SK-N-SH treated with all-trans-retinoic acid at 6 μM for 48 hours (cell line): ENCODE data around the gene FETUB.
A peak's percentile ranks its signal among the peaks of the same experiment; 100 is the strongest.

Experiments used
- ATAC-seq: fragments of 200-7000 bp; cut with Tn5 transposase; 3 replicates; pipeline ENCODE4 v1.9.1; 2020; ENCODE audit warnings: mild to moderate bottlenecking, moderate library complexity
- ARNTL ChIP-seq: fragments of 450-650 bp; formaldehyde crosslinking; IDR thresholded peaks from 2 replicates; pipeline ENCODE4 v1.5.0; 2020; ENCODE audit warnings: low read depth, mild to moderate bottlenecking, moderate library complexity, borderline replicate concordance
- BACH2 ChIP-seq: fragments of 250-450 bp; sonication (Bioruptor Pico); IDR thresholded peaks from 2 replicates; pipeline ENCODE4 v1.9.0; 2021; ENCODE audit warnings: mild to moderate bottlenecking, borderline replicate concordance
- CSDC2 ChIP-seq: fragments of 250-450 bp; sonication (Bioruptor Pico); IDR thresholded peaks from 2 replicates; pipeline ENCODE4 v1.5.0; 2020; ENCODE audit warnings: mild to moderate bottlenecking, moderate library complexity
- ESRRG ChIP-seq: fragments of 250-450 bp; sonication (Bioruptor Pico); IDR thresholded peaks from 2 replicates; pipeline ENCODE4 v1.6.1; 2021; ENCODE audit warnings: mild to moderate bottlenecking
- GLIS3 ChIP-seq: fragments of 250-450 bp; sonication (Bioruptor Pico); IDR thresholded peaks from 2 replicates; pipeline ENCODE4 v1.5.0; 2020; ENCODE audit warnings: mild to moderate bottlenecking, moderate library complexity
- ISL1 ChIP-seq: fragments of 250-450 bp; sonication (Bioruptor Pico); IDR thresholded peaks from 2 replicates; pipeline ENCODE4 v2.1.2; 2022; ENCODE audit warnings: mild to moderate bottlenecking, moderate library complexity
- OSR1 ChIP-seq: fragments of 250-450 bp; sonication (Bioruptor Pico); IDR thresholded peaks from 2 replicates; pipeline ENCODE4 v1.8.0; 2022; ENCODE audit warnings: moderate library complexity, mild to moderate bottlenecking, inconsistent platforms
- RARB ChIP-seq: fragments of 250-450 bp; sonication (Bioruptor Pico); IDR thresholded peaks from 2 replicates; pipeline ENCODE4 v1.8.0; 2021; ENCODE audit warnings: mild to moderate bottlenecking, moderate library complexity
- TCF4 ChIP-seq: fragments of 250-450 bp; sonication (Bioruptor Pico); IDR thresholded peaks from 2 replicates; pipeline ENCODE4 v1.8.0; 2021; ENCODE audit warnings: mild to moderate bottlenecking, moderate library complexity, borderline replicate concordance
- ZC3H10 ChIP-seq: fragments of 250-450 bp; sonication (Bioruptor Pico); IDR thresholded peaks from 2 replicates; pipeline ENCODE4 v1.5.1; 2021; ENCODE audit warnings: mild to moderate bottlenecking, moderate library complexity
- ZFP3 ChIP-seq: fragments of 250-450 bp; sonication (Bioruptor Pico); IDR thresholded peaks from 2 replicates; pipeline ENCODE4 v1.5.0; 2020; ENCODE audit warnings: mild to moderate bottlenecking, moderate library complexity
- ZFP30 ChIP-seq: fragments of 450-650 bp; formaldehyde crosslinking; IDR thresholded peaks from 2 replicates; pipeline ENCODE4 v1.5.0; 2022; ENCODE audit warnings: mild to moderate bottlenecking, moderate library complexity
- ZNF565 ChIP-seq: fragments of 450-650 bp; formaldehyde crosslinking; conservative IDR thresholded peaks from 2 replicates; pipeline ENCODE4 v1.5.0; 2020; ENCODE audit warnings: low read depth, mild to moderate bottlenecking, moderate library complexity
- ZNF70 ChIP-seq: fragments of 450-650 bp; formaldehyde crosslinking; IDR thresholded peaks from 2 replicates; pipeline ENCODE4 v1.5.0; 2020; ENCODE audit warnings: mild to moderate bottlenecking, moderate library complexity
- ZNF8 ChIP-seq: fragments of 450-650 bp; formaldehyde crosslinking; IDR thresholded peaks from 2 replicates; pipeline ENCODE4 v1.5.0; 2020; ENCODE audit warnings: mild to moderate bottlenecking, moderate library complexity
- TF ChIP-seq, protein P1 (sequence below): fragments of 250-450 bp; sonication (Bioruptor Pico); IDR thresholded peaks from 2 replicates; pipeline ENCODE4 v1.8.0; 2021; ENCODE audit warnings: low read depth, mild to moderate bottlenecking, moderate library complexity, borderline replicate concordance
- TF ChIP-seq, protein P2 (sequence below): fragments of 250-450 bp; sonication (Bioruptor Pico); IDR thresholded peaks from 2 replicates; pipeline ENCODE4 v1.5.0; 2020; ENCODE audit warnings: mild to moderate bottlenecking, moderate library complexity
- TF ChIP-seq, protein P3 (sequence below): fragments of 250-450 bp; sonication (Bioruptor Pico); IDR thresholded peaks from 2 replicates; pipeline ENCODE4 v1.5.1; 2021; ENCODE audit warnings: mild to moderate bottlenecking, moderate library complexity
- TF ChIP-seq, protein P4 (sequence below): fragments of 250-450 bp; sonication (Bioruptor Pico); IDR thresholded peaks from 2 replicates; pipeline ENCODE4 v1.8.0; 2020; ENCODE audit warnings: mild to moderate bottlenecking, moderate library complexity, borderline replicate concordance

Gene FETUB

DNA sequence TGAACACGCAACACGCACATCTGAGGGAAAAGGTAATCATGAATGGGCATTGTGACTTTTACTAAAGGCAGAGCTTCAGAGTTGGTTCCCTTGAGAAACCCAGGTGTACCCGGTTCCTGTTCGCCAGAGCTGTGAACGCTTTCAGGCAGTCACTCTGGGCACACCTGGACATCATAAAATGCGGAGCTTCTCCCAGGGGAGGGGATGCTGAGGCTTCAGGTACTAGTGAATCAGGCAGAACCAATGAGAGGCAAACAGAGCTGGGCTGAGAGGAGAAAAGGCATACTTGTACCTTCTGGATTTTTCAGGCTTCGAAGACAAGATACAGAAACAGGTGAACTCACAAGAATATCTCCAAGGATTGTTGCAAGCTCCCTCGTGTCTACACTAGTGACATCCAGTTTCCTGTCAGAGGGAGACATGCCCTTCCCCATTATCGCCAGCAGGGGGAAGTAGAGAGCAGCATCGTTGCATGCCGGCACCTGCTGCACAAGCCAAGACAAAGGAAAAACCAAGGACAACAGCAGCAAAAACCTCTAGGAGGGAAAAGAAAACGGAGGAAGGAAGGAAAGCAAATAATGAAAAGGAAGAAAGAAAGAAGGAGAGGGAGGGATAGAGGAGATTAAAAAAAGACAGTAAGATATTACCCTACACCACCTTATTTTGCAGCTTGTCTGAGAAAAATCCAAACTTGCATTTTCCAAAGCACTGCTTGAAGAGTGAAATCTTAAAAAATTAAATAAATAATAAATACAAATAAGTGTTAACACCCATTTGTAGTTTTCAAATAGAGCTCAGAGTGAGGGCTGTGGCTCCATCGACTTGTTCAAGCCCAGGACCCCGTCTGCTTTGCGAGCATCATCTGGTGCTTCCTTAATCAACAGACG is 25.4 kb upstream of the FETUB start (continued):
- TF ChIP-seq, protein P1, sequence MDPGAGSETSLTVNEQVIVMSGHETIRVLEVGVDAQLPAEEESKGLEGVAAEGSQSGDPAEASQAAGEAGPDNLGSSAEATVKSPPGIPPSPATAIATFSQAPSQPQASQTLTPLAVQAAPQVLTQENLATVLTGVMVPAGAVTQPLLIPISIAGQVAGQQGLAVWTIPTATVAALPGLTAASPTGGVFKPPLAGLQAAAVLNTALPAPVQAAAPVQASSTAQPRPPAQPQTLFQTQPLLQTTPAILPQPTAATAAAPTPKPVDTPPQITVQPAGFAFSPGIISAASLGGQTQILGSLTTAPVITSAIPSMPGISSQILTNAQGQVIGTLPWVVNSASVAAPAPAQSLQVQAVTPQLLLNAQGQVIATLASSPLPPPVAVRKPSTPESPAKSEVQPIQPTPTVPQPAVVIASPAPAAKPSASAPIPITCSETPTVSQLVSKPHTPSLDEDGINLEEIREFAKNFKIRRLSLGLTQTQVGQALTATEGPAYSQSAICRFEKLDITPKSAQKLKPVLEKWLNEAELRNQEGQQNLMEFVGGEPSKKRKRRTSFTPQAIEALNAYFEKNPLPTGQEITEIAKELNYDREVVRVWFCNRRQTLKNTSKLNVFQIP: no peak
- TF ChIP-seq TCF4 (no peak), ZC3H10 (no peak), ZFP30 (CRISPR knock-in tag) (no peak), CSDC2 (CRISPR knock-in tag) (no peak), ZNF565 (CRISPR knock-in tag) (no peak)
- TF ChIP-seq, protein P2, sequence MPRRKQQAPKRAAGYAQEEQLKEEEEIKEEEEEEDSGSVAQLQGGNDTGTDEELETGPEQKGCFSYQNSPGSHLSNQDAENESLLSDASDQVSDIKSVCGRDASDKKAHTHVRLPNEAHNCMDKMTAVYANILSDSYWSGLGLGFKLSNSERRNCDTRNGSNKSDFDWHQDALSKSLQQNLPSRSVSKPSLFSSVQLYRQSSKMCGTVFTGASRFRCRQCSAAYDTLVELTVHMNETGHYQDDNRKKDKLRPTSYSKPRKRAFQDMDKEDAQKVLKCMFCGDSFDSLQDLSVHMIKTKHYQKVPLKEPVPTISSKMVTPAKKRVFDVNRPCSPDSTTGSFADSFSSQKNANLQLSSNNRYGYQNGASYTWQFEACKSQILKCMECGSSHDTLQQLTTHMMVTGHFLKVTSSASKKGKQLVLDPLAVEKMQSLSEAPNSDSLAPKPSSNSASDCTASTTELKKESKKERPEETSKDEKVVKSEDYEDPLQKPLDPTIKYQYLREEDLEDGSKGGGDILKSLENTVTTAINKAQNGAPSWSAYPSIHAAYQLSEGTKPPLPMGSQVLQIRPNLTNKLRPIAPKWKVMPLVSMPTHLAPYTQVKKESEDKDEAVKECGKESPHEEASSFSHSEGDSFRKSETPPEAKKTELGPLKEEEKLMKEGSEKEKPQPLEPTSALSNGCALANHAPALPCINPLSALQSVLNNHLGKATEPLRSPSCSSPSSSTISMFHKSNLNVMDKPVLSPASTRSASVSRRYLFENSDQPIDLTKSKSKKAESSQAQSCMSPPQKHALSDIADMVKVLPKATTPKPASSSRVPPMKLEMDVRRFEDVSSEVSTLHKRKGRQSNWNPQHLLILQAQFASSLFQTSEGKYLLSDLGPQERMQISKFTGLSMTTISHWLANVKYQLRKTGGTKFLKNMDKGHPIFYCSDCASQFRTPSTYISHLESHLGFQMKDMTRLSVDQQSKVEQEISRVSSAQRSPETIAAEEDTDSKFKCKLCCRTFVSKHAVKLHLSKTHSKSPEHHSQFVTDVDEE (CRISPR knock-in tag): no peak
- TF ChIP-seq, all 23 proteins: peak for 0

DNA sequence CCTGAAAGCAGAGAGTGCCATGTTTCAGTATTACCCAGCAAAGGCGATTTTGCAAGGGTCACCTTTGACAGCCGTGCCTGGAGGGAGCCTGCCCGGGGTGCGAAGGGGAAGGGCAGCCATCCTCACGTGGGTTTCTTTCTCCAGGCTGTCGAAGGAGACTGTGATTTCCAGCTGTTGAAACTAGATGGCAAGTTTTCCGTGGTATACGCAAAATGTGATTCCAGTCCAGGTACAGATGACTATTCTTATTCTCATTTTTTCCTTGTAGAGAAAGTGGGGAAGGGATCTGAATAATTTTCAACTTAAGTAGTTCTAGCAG is 23.9 kb upstream of the FETUB start:
- no peak for ATAC-seq
- no peak for TF ChIP-seq ZFP3 (CRISPR knock-in tag)
- no peak for TF ChIP-seq RARB (CRISPR knock-in tag)
- TF ChIP-seq, protein P1: no peak
- no peak for TF ChIP-seq OSR1 (CRISPR knock-in tag)
- TF ChIP-seq GLIS3 (CRISPR knock-in tag): no peak
- TF ChIP-seq, protein P2 (CRISPR knock-in tag): no peak
- TF ChIP-seq, all 23 proteins: peak for 0

DNA sequence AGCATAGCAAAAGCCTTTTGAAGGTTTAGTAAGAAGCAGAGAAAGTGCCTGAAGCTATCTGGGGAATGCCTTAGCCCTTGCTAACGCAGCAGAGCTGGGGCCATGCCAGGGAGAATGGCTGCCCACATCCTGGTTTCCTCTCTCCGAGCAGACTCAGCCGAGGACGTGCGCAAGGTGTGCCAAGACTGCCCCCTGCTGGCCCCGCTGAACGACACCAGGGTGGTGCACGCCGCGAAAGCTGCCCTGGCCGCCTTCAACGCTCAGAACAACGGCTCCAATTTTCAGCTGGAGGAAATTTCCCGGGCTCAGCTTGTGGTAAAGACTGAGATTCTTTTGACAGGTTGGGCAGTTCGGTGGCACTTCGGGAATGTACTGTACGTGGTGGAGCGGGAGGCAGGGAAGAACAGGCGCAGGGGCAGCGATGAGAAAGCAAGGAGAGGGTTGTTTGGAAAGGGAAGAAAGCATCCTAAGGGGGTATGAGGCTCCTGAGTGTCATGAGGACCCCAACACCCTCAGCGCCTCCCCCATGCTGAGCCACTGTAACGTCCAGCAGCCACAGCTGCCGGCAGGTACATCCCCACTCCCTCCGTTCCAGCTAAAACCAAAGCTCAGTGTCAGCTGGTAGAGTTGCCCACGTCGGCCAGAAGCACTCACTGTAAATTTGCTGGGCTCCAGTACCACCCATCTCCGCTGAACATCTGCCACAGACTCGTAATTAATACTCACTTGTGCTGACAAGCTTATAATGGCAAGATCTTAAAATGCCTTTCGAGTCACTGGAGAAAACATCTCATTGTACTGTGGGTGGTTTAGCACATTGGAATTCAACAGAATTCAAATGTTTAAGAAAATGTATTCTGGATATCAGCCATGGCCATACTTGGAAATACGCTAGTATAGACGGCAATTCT is 22.9 kb upstream of the FETUB start:
- no peak for TF ChIP-seq ZNF8 (CRISPR knock-in tag)
- TF ChIP-seq ARNTL (CRISPR knock-in tag): no peak
- no peak for TF ChIP-seq ZFP3 (CRISPR knock-in tag)
- no peak for TF ChIP-seq ZC3H10
- peak; percentile 97 for ATAC-seq

DNA sequence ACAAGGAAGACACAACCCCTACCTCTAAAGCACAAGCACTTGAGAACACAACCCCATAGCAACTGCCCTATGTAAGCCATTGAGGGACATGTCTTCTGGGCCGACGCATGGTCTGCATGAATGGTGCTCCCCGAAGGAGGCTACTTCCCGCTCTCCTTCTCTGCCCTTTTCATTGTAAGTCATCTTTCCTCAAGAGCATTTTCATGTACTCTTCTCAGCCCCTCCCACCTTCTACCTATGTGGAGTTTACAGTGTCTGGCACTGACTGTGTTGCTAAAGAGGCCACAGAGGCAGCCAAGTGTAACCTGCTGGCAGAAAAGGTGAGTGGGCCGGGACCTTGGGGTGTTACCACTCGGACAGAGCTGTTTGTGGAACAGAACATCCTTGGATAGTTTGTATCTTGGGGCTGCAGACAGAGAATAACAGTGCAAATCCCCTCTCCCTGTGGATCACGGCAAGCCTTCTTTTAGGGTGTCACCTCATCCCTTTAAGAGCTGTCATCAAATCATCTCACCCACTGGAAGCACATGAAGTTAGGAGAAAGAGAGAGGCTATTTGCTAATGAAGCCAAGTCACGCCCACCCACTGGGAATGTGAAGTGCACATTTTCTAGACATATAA is 21.8 kb upstream of the FETUB start:
- ATAC-seq: no peak
- TF ChIP-seq, protein P3, sequence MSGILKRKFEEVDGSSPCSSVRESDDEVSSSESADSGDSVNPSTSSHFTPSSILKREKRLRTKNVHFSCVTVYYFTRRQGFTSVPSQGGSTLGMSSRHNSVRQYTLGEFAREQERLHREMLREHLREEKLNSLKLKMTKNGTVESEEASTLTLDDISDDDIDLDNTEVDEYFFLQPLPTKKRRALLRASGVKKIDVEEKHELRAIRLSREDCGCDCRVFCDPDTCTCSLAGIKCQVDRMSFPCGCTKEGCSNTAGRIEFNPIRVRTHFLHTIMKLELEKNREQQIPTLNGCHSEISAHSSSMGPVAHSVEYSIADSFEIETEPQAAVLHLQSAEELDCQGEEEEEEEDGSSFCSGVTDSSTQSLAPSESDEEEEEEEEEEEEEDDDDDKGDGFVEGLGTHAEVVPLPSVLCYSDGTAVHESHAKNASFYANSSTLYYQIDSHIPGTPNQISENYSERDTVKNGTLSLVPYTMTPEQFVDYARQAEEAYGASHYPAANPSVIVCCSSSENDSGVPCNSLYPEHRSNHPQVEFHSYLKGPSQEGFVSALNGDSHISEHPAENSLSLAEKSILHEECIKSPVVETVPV: no peak
- TF ChIP-seq ZNF70 (CRISPR knock-in tag) (no peak), ESRRG (CRISPR knock-in tag) (no peak), ZFP30 (CRISPR knock-in tag) (no peak), ISL1 (CRISPR knock-in tag) (no peak), BACH2 (CRISPR knock-in tag) (no peak)
- TF ChIP-seq, protein P1: no peak
- TF ChIP-seq, protein P4, sequence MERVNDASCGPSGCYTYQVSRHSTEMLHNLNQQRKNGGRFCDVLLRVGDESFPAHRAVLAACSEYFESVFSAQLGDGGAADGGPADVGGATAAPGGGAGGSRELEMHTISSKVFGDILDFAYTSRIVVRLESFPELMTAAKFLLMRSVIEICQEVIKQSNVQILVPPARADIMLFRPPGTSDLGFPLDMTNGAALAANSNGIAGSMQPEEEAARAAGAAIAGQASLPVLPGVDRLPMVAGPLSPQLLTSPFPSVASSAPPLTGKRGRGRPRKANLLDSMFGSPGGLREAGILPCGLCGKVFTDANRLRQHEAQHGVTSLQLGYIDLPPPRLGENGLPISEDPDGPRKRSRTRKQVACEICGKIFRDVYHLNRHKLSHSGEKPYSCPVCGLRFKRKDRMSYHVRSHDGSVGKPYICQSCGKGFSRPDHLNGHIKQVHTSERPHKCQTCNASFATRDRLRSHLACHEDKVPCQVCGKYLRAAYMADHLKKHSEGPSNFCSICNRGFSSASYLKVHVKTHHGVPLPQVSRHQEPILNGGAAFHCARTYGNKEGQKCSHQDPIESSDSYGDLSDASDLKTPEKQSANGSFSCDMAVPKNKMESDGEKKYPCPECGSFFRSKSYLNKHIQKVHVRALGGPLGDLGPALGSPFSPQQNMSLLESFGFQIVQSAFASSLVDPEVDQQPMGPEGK: no peak
